ENCODE results near the gene RFC5. TPM values are rescaled to one million over a fixed set of nuclear protein-coding genes. Genes with fewer than 3 reads are reported as not detected.

The RFC5 gene
- total and polyA plus RNA-seq, 2 of the 4 experiments (the other 2 are of a cell fraction), result 14.7 to 20.1 TPM

DNA sequence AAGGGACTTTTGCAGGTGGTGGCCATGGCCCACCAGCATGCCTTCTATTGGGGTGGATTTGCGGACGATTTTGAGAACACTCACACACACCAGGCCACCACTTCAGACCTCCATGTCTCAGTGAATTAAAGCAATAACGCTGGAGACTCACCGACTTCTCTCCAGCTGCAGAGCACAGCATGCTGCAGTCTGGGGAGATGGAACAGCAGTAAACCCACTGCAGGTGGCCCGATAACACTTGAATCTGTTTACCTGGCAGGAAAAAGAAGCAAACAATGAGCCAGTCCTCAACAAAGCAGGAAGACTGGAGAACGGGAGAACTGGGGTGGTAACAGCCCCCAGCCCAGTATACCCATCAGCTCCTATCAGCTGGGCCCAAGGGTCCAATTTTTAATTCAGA, 21.6 kb downstream of the RFC5 start:
- WGBS, 2 experiments (ENCODE audit: extremely low coverage in 2 of 2, insufficient read length in 1 of 2), result 80% methylated on average over 1 of the region's 6 CpGs; no CpG with 5 or more reads in 1 of the 2 experiments
- ATAC-seq (ENCODE audit: low read depth), result no peak
- intact Hi-C loops (cut with micrococcal nuclease), result no loop called here

More for the DNA sequence above, 21.6 kb downstream of the RFC5 start:
- peaks cover 4% of the 10 kb centered on the region; the same call in 1 of the 2 replicates for H3K9me1 ChIP-seq (ENCODE audit: insufficient read depth, low read length)
- H2AK5ac ChIP-seq (ENCODE audit: low read depth, low read length), result no peak overlapping the region
- dilution Hi-C loops (cut with HindIII; ENCODE audit: low sequenced_read_pairs, unreplicated experiment), result no loop called here
- TF ChIP-seq MAZ (IDR thresholded peaks at IDR 0.05; ENCODE audit: borderline replicate concordance, low read depth, low read length) (no peak), CEBPB (IDR thresholded peaks at IDR 0.05; ENCODE audit: low read depth, low read length) (no peak), SMC3 (IDR thresholded peaks at IDR 0.05; ENCODE audit: low read depth, low read length) (no peak), FOS (IDR thresholded peaks at IDR 0.05; ENCODE audit: low read depth, low read length) (no peak), POLR2A (IDR thresholded peaks at IDR 0.05; ENCODE audit: low read depth, low read length) (no peak), RAD21 (IDR thresholded peaks at IDR 0.05; ENCODE audit: low read length) (no peak), CHD1 (IDR thresholded peaks at IDR 0.05; ENCODE audit: low read depth, low read length) (no peak)
- TF ChIP-seq, protein P1, sequence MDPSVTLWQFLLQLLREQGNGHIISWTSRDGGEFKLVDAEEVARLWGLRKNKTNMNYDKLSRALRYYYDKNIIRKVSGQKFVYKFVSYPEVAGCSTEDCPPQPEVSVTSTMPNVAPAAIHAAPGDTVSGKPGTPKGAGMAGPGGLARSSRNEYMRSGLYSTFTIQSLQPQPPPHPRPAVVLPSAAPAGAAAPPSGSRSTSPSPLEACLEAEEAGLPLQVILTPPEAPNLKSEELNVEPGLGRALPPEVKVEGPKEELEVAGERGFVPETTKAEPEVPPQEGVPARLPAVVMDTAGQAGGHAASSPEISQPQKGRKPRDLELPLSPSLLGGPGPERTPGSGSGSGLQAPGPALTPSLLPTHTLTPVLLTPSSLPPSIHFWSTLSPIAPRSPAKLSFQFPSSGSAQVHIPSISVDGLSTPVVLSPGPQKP (IDR thresholded peaks at IDR 0.05; ENCODE audit: borderline replicate concordance, low read depth, low read length), result no peak
- TF ChIP-seq, protein P2, sequence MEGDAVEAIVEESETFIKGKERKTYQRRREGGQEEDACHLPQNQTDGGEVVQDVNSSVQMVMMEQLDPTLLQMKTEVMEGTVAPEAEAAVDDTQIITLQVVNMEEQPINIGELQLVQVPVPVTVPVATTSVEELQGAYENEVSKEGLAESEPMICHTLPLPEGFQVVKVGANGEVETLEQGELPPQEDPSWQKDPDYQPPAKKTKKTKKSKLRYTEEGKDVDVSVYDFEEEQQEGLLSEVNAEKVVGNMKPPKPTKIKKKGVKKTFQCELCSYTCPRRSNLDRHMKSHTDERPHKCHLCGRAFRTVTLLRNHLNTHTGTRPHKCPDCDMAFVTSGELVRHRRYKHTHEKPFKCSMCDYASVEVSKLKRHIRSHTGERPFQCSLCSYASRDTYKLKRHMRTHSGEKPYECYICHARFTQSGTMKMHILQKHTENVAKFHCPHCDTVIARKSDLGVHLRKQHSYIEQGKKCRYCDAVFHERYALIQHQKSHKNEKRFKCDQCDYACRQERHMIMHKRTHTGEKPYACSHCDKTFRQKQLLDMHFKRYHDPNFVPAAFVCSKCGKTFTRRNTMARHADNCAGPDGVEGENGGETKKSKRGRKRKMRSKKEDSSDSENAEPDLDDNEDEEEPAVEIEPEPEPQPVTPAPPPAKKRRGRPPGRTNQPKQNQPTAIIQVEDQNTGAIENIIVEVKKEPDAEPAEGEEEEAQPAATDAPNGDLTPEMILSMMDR (conservative IDR thresholded peaks at IDR 0.05; ENCODE audit: low read depth, low read length), result no peak
- no peaks in the 10 kb centered on the region for H3K9me3 ChIP-seq (ENCODE audit: control insufficient read depth, insufficient read depth, low read length)
- H3K4ac ChIP-seq (ENCODE audit: low read depth, low read length), result no peak overlapping the region
- no peak overlapping the region for H3K18ac ChIP-seq (ENCODE audit: low read depth, low read length)
- no peak for DNase-seq
- no peak overlapping the region for H4K8ac ChIP-seq (ENCODE audit: low read depth in 2 of 2, low read length in 2 of 2)
- H3K4me3 ChIP-seq (ENCODE audit: insufficient read depth, low read depth, low read length), result no peak overlapping the region
- H2BK15ac ChIP-seq (ENCODE audit: low read depth, low read length), result no peak overlapping the region
- no peak overlapping the region for H3K56ac ChIP-seq (ENCODE audit: extremely low read depth, insufficient read depth, low read length)
- H2AK9ac ChIP-seq (replicated peaks; ENCODE audit: low read depth, low read length, poor library complexity), result no peak overlapping the region
- no peaks in the 10 kb centered on the region for H3K4me1 ChIP-seq (ENCODE audit: control insufficient read depth, insufficient read depth, low read length)
- no peak overlapping the region for H4K5ac ChIP-seq (ENCODE audit: low read depth, low read length)
- no peak overlapping the region for H2BK5ac ChIP-seq (ENCODE audit: low read depth, low read length, poor library complexity, severe bottlenecking)
- H3K36me3 ChIP-seq (ENCODE audit: control insufficient read depth, insufficient read depth, low read length), result peaks cover 63% of the 10 kb centered on the region
- peaks cover 23 to 30% of the 10 kb centered on the region in 2 experiments; a peak in 3 of 4 replicates for H3K79me1 ChIP-seq (ENCODE audit: low read depth in 1 of 2, low read length in 2 of 2)
- POLR2A ChIA-PET (ENCODE audit: unreplicated experiment), result no interaction called here
- no peaks in the 10 kb centered on the region for H3K27me3 ChIP-seq (ENCODE audit: control insufficient read depth, insufficient read depth, low read length)
- no peak overlapping the region for H2BK20ac ChIP-seq (ENCODE audit: low read depth, low read length)
- CTCF ChIA-PET, result no interaction called here
- H3K9ac ChIP-seq (ENCODE audit: low read depth, low read length), result no peak overlapping the region
- H2BK120ac ChIP-seq (ENCODE audit: low read depth, low read length), result no peak overlapping the region
- no peak overlapping the region for H3K23ac ChIP-seq (ENCODE audit: low read depth, low read length)
- no peak overlapping the region for H3K4me2 ChIP-seq (ENCODE audit: low read depth, low read length)
- in situ Hi-C loops (cut with MboI; ENCODE audit: low sequenced_read_pairs), result loop anchor here (25.0 kb wide), 1 partner anchor 349 kb away; the partner anchor contains the start of gene SUDS3
- no peak overlapping the region for H4K91ac ChIP-seq (ENCODE audit: insufficient read depth, low read depth, low read length)
- H4K20me1 ChIP-seq (ENCODE audit: insufficient read depth, low read length), result peaks cover 11% of the 10 kb centered on the region; the same call in 1 of the 2 replicates
- H2AFZ ChIP-seq (replicated peaks; ENCODE audit: low read length, poor library complexity), result peak overlapping the region; percentile 24
- BruUV-seq (replicated peaks), result no TSS peak
- no peak overlapping the region for H3K27ac ChIP-seq (ENCODE audit: insufficient read depth, low read length)
- no peak overlapping the region for H3K14ac ChIP-seq (replicated peaks; ENCODE audit: low read depth, low read length)
